K562 (cell line): ENCODE data around the gene ITPR1. TPM values are rescaled to one million over a fixed set of nuclear protein-coding genes. Genes with fewer than 3 reads are reported as not detected.

Experiments used
- BHLHE40 ChIP-seq: IDR thresholded peaks from 2 replicates; pipeline ENCODE4 v1.6.1; 2011; ENCODE audit warnings: low read length, improper control_type of control experiment
- HIVEP1 ChIP-seq: fragments of 250-450 bp; sonication (Bioruptor Pico); IDR thresholded peaks from 2 replicates; pipeline ENCODE4 v1.4.0; 2020; ENCODE audit warnings: mild to moderate bottlenecking
- HNRNPH1 ChIP-seq: fragments of 200-400 bp; formaldehyde crosslinking; optimal IDR thresholded peaks from 2 replicates; pipeline ENCODE3; 2017; ENCODE audit warnings: low read depth, mild to moderate bottlenecking, low read length, moderate library complexity
- KDM1A ChIP-seq, 2 experiments: fragments of 450-650 bp; IDR thresholded peaks; 2 replicates each; pipeline ENCODE4 v1.6.1; 2016; ENCODE audit warnings: mild to moderate bottlenecking in 2 of 2
- KDM2B ChIP-seq: fragments of 250-450 bp; sonication (Bioruptor Pico); IDR thresholded peaks from 2 replicates; pipeline ENCODE4 v1.8.0; 2021; ENCODE audit warnings: mild to moderate bottlenecking, moderate library complexity
- NR3C1 ChIP-seq: sonication (generic); formaldehyde crosslinking; IDR thresholded peaks from 2 replicates; pipeline ENCODE4 v1.8.1; 2022; ENCODE audit warnings: missing genetic modification reagents
- POLR2AphosphoS5 ChIP-seq: IDR thresholded peaks from 2 replicates; pipeline ENCODE4 v1.6.1; 2011; ENCODE audit warnings: mild to moderate bottlenecking, low read depth, low read length, moderate library complexity; ENCODE audit not compliant: control insufficient read depth, insufficient read depth
- SMAD3 ChIP-seq: fragments of 450-650 bp; formaldehyde crosslinking; conservative IDR thresholded peaks from 2 replicates; pipeline ENCODE4 v1.4.0; 2020; ENCODE audit warnings: mild to moderate bottlenecking
- SP1 ChIP-seq: sonication (generic); formaldehyde crosslinking; IDR thresholded peaks from 2 replicates; pipeline ENCODE4 v1.8.1; 2022; ENCODE audit warnings: mild to moderate bottlenecking, missing genetic modification reagents
- ZNF3 ChIP-seq: fragments of 250-450 bp; sonication (Bioruptor Pico); IDR thresholded peaks from 2 replicates; pipeline ENCODE4 v1.5.0; 2021; ENCODE audit warnings: mild to moderate bottlenecking, moderate library complexity
- ZNF354B ChIP-seq: fragments of 250-450 bp; sonication (Bioruptor Pico); IDR thresholded peaks from 2 replicates; pipeline ENCODE4 v1.4.0; 2020
- ZNF408 ChIP-seq: fragments of 250-450 bp; sonication (Bioruptor Pico); IDR thresholded peaks from 2 replicates; pipeline ENCODE4 v1.4.0; 2020; ENCODE audit warnings: low read depth, mild to moderate bottlenecking, moderate library complexity
- polyA plus RNA-seq, 8 experiments: library from polyadenylated mRNA; depleted of rRNA in 4 of 8; stranded (reverse) in 5 of 8; unstranded in 3 of 8; fragments of >200 nt; fragmentation: Nextera tagmentation in 2 of 8; fragmentation: Illumina TruSeq in 1 of 8; extraction: Ambion mirVana in 2 of 8; extraction: Trizol in 1 of 8; gene quantifications; 2 replicates each; pipeline versions ENCODE4 v1.2.1 to v1.2.3, GENCODE V29; 2011 to 2014; ENCODE audit warnings: inconsistent platforms in 1 of 8, missing spikeins in 1 of 8
- total RNA-seq, 7 experiments: library from RNA; depleted of rRNA in 6 of 7; stranded (reverse); fragments of >200 nt in 6 of 7; fragmentation: Illumina TruSeq in 2 of 7; extraction: Trizol in 2 of 7; gene quantifications; 2 replicates each; pipeline versions ENCODE4 v1.2.1 to v1.2.3, GENCODE V29; 2011 to 2021; ENCODE audit warnings: low replicate concordance in 1 of 7
- TF ChIP-seq, protein P1 (sequence below): fragments of 450-650 bp; IDR thresholded peaks from 2 replicates; pipeline ENCODE4 v1.6.1; 2016; ENCODE audit warnings: mild to moderate bottlenecking, moderate library complexity

ITPR1 gene
- total and polyA plus RNA-seq, 9 of the 15 experiments (the other 6 are each of a cell fraction or from before 2014, with no cell fraction given): 22.4 to 40.0 (median 27.4) TPM

DNA sequence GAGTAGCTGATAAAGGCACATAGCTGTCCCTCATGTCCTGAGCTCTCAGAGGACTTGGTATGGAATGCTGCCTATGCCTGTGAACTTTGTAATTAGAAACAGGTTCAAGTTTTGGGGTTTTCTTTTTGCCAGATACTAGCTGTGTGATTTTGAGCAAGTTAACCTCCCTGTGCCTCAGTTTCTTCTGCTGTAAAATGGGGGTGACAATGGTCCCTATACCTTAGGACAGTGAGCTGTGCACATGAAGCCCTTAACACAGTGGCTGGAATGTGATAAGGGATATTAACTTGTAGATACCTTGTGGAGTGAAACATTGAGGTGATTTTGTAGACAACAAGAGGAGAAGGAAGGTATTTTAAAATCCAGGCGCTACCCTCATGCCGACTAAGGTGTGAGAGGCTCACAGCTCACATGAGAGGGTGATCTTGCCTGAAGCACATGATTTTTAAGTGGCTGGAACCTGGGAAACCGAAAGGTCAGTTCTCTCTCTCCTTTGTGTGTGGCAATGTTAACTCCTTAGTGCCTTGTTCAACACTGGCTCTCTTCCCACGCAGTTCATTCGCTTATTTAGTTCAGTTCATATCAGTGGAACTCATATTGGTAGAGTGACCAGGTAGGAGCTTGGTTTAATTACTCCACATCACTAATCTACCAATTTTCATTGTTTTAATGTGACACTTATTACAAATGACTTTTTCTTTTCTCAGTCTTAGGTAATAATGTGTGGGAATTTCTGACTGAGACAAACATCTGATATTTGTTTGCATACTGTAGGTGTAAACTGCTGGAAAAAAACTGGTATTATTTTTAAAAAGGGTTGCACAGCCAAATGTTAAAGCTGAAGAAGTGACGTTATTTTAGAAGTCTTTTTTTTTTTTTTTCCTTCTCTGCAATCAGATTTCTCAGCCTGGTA lies 236.2 kb downstream of the ITPR1 start (continued):
- TF ChIP-seq, protein P1, sequence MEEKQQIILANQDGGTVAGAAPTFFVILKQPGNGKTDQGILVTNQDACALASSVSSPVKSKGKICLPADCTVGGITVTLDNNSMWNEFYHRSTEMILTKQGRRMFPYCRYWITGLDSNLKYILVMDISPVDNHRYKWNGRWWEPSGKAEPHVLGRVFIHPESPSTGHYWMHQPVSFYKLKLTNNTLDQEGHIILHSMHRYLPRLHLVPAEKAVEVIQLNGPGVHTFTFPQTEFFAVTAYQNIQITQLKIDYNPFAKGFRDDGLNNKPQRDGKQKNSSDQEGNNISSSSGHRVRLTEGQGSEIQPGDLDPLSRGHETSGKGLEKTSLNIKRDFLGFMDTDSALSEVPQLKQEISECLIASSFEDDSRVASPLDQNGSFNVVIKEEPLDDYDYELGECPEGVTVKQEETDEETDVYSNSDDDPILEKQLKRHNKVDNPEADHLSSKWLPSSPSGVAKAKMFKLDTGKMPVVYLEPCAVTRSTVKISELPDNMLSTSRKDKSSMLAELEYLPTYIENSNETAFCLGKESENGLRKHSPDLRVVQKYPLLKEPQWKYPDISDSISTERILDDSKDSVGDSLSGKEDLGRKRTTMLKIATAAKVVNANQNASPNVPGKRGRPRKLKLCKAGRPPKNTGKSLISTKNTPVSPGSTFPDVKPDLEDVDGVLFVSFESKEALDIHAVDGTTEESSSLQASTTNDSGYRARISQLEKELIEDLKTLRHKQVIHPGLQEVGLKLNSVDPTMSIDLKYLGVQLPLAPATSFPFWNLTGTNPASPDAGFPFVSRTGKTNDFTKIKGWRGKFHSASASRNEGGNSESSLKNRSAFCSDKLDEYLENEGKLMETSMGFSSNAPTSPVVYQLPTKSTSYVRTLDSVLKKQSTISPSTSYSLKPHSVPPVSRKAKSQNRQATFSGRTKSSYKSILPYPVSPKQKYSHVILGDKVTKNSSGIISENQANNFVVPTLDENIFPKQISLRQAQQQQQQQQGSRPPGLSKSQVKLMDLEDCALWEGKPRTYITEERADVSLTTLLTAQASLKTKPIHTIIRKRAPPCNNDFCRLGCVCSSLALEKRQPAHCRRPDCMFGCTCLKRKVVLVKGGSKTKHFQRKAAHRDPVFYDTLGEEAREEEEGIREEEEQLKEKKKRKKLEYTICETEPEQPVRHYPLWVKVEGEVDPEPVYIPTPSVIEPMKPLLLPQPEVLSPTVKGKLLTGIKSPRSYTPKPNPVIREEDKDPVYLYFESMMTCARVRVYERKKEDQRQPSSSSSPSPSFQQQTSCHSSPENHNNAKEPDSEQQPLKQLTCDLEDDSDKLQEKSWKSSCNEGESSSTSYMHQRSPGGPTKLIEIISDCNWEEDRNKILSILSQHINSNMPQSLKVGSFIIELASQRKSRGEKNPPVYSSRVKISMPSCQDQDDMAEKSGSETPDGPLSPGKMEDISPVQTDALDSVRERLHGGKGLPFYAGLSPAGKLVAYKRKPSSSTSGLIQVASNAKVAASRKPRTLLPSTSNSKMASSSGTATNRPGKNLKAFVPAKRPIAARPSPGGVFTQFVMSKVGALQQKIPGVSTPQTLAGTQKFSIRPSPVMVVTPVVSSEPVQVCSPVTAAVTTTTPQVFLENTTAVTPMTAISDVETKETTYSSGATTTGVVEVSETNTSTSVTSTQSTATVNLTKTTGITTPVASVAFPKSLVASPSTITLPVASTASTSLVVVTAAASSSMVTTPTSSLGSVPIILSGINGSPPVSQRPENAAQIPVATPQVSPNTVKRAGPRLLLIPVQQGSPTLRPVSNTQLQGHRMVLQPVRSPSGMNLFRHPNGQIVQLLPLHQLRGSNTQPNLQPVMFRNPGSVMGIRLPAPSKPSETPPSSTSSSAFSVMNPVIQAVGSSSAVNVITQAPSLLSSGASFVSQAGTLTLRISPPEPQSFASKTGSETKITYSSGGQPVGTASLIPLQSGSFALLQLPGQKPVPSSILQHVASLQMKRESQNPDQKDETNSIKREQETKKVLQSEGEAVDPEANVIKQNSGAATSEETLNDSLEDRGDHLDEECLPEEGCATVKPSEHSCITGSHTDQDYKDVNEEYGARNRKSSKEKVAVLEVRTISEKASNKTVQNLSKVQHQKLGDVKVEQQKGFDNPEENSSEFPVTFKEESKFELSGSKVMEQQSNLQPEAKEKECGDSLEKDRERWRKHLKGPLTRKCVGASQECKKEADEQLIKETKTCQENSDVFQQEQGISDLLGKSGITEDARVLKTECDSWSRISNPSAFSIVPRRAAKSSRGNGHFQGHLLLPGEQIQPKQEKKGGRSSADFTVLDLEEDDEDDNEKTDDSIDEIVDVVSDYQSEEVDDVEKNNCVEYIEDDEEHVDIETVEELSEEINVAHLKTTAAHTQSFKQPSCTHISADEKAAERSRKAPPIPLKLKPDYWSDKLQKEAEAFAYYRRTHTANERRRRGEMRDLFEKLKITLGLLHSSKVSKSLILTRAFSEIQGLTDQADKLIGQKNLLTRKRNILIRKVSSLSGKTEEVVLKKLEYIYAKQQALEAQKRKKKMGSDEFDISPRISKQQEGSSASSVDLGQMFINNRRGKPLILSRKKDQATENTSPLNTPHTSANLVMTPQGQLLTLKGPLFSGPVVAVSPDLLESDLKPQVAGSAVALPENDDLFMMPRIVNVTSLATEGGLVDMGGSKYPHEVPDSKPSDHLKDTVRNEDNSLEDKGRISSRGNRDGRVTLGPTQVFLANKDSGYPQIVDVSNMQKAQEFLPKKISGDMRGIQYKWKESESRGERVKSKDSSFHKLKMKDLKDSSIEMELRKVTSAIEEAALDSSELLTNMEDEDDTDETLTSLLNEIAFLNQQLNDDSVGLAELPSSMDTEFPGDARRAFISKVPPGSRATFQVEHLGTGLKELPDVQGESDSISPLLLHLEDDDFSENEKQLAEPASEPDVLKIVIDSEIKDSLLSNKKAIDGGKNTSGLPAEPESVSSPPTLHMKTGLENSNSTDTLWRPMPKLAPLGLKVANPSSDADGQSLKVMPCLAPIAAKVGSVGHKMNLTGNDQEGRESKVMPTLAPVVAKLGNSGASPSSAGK: peak; percentile 71
- TF ChIP-seq ZNF408 (CRISPR knock-in tag) (no peak), HNRNPH1 (no peak), SP1 (CRISPR knock-in tag) (no peak), ZNF3 (no peak), BHLHE40 (peak; percentile 34; the same call in 1 of the 2 replicates), ZNF354B (CRISPR knock-in tag) (no peak), NR3C1 (no peak), KDM1A (IDR thresholded peaks at IDR 0.05) (peak; percentile 32 to 59; a peak in 2 of 4 replicates), SMAD3 (CRISPR knock-in tag) (no peak), POLR2AphosphoS5 (no peak), HIVEP1 (CRISPR knock-in tag) (no peak), KDM2B (no peak)
